Panc1 (cell line): ENCODE results near the gene TECPR2. TPM values are rescaled to one million over a fixed set of nuclear protein-coding genes. Genes with fewer than 3 reads are reported as not detected.

Experiments
- ATAC-seq: fragments of 200-7000 bp; cut with Tn5 transposase; 2 replicates; pipeline ENCODE4 v1.9.1; 2020; ENCODE audit warnings: mild to moderate bottlenecking, moderate library complexity
- BruUV-seq: library from RNA; stranded (reverse); fragments of 400-500 nt; replicated peaks from 2 replicates; lab custom pipeline; 2021; lab: Mats Ljungman, UMichigan
- CTCF ChIA-PET: fragments of 300-600 bp; sonication (Branson Sonifier 250); formaldehyde crosslinking; loops from one replicate; lab custom pipeline; 2022; ENCODE audit warnings: antibody characterized with exemption; lab: Charles Lee
- POLR2A ChIA-PET: fragments of 300-600 bp; sonication (Branson Sonifier 250); formaldehyde crosslinking; loops from one replicate; lab custom pipeline; 2022; ENCODE audit warnings: antibody characterized with exemption; lab: Charles Lee
- DNase-seq: peaks from one replicate; pipeline ENCODE4 v3.0.0-alpha.2; 2010; ENCODE audit warnings: low read depth, low spot score
- H3K27ac ChIP-seq: 2 replicates; pipeline ENCODE4 v1.5.1; 2011; ENCODE audit warnings: mild to moderate bottlenecking, low read length, inconsistent platforms
- H3K27me3 ChIP-seq: fragments of 200-500 bp; sonication (Bioruptor generic); 2 replicates; pipeline ENCODE4 v1.6.0; 2014; ENCODE audit warnings: low read length, inconsistent platforms; ENCODE audit not compliant: control insufficient read depth, insufficient read depth
- H3K36me3 ChIP-seq: fragments of 200-500 bp; sonication (Bioruptor generic); 2 replicates; pipeline ENCODE4 v1.5.1; 2014; ENCODE audit warnings: inconsistent platforms, mild to moderate bottlenecking, low read length, moderate library complexity; ENCODE audit not compliant: control insufficient read depth, insufficient read depth
- H3K4me1 ChIP-seq: 2 replicates; pipeline ENCODE4 v1.5.1; 2011; ENCODE audit warnings: inconsistent platforms, mild to moderate bottlenecking, low read length, moderate library complexity; ENCODE audit not compliant: control insufficient read depth, insufficient read depth
- H3K4me3 ChIP-seq, 2 experiments: 2 replicates each; pipeline ENCODE4 v1.5.1; 2011 to 2012; ENCODE audit warnings: low read depth in 2 of 2, low read length in 2 of 2, mild to moderate bottlenecking in 2 of 2, inconsistent platforms in 1 of 2, moderate library complexity in 1 of 2
- H3K9me3 ChIP-seq: fragments of 200-500 bp; sonication (Bioruptor generic); 2 replicates; pipeline ENCODE4 v1.5.1; 2014; ENCODE audit warnings: low read depth, mild to moderate bottlenecking, inconsistent platforms, low read length, moderate library complexity; ENCODE audit not compliant: control insufficient read depth, insufficient read depth
- CTCF ChIP-seq: fragments of 450-650 bp; IDR thresholded peaks from 2 replicates; pipeline ENCODE4 v1.5.1; 2017; ENCODE audit warnings: mild to moderate bottlenecking
- POLR2AphosphoS5 ChIP-seq: IDR thresholded peaks from 2 replicates; pipeline ENCODE4 v1.6.1; 2012; ENCODE audit warnings: mild to moderate bottlenecking, low read depth, low read length, moderate library complexity
- REST ChIP-seq, 2 experiments: IDR thresholded peaks; 2 replicates each; pipeline ENCODE4 v1.6.1; 2011 to 2012; ENCODE audit warnings: low read depth in 2 of 2, control low read depth in 1 of 2, low read length in 1 of 2, mild to moderate bottlenecking in 1 of 2, moderate library complexity in 1 of 2; ENCODE audit not compliant: insufficient read depth in 1 of 2
- SIN3A ChIP-seq: IDR thresholded peaks from 2 replicates; pipeline ENCODE4 v1.6.1; 2012; ENCODE audit warnings: low read depth, mild to moderate bottlenecking, low read length, moderate library complexity, borderline replicate concordance; ENCODE audit not compliant: insufficient read depth
- TCF7L2 ChIP-seq: IDR thresholded peaks from 2 replicates; pipeline ENCODE4 v1.6.1; 2011; ENCODE audit warnings: mild to moderate bottlenecking, low read depth, low read length, inconsistent platforms
- in situ Hi-C: cut with HindIII; loops from 2 replicates; pipeline ENCODE4 v1.10.0; 2016; ENCODE audit warnings: low sequenced_read_pairs, low pct_unique_long_range_greater_than_20kb
- intact Hi-C: fragments of 100-400 bp; cut with micrococcal nuclease; formaldehyde crosslinking; loops from one replicate; pipeline ENCODE4 v1.10.0; 2022; ENCODE audit not compliant: unreplicated experiment
- total RNA-seq: library from RNA; stranded (reverse); gene quantifications from one replicate; pipeline ENCODE4 v1.2.1, GENCODE V29; 2021; ENCODE audit not compliant: unreplicated experiment

Gene TECPR2
- total RNA-seq, 1 experiment from 2014 or later: 15.5 TPM

DNA sequence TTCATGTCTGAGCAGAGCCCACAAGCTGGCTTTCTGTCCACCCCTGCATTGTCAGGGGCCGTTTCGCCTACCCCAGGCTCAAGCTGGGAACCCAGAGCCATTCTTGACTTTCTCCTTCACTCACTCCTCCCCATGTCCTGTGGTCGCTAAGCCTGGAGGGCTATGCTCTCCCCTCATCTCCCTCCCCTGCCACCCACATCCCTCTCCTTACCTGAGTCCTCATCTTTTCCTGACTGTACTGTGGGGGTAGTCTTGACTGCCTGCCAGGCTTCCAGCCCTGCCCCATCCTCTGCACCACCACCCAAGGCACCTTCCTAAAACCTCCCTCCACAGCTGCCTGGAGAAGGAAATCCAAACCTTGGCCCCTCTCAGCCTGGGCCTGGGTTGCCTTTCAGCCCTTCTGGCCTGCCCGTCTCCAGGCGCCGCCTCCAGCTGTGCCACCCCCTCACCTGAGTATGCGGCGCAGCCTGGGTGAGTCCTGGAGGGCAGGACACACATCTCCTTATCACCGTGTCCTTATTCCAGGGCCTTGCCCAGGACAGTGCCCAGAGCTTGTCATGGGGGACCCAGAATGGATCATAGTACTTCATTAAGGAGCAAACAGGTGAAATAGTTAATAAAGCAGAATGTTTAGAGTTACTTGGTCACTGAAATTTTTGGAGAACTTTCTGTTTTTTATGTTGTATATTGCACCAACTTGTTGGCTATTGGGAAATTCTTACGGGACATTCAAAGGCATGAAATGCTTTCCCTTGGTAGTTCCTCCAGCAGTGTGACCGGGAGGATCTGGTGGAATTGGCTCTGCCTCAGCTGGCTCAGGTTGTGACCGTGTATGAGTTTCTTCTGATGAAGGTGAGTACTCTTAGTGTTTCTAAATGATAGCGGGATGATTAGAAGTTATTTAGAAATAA, 28.7 kb upstream of the TECPR2 start:
- H3K4me1 ChIP-seq: no peaks in the 10 kb centered on the region
- ChIA-PET POLR2A (no interaction called here), CTCF (no interaction called here)
- intact Hi-C loops (no loop called here), in situ Hi-C loops (no loop called here)
- no peaks in the 10 kb centered on the region for H3K9me3 ChIP-seq
- no peak overlapping the region for H3K27ac ChIP-seq
- no peak for ATAC-seq
- no TSS peak for BruUV-seq
- peaks cover 2% of the 10 kb centered on the region; the same call in 1 of the 2 replicates for H3K36me3 ChIP-seq
- no peak overlapping the region for H3K4me3 ChIP-seq
- no peak for DNase-seq
- TF ChIP-seq CTCF: no peak
- no peak for TF ChIP-seq REST (IDR thresholded peaks at IDR 0.05; ENCODE audit: insufficient read depth in 1 of 2, low read depth in 2 of 2, low read length in 1 of 2)
- TF ChIP-seq POLR2AphosphoS5: no peak
- TF ChIP-seq TCF7L2: no peak
- TF ChIP-seq SIN3A: no peak
- H3K27me3 ChIP-seq: no peaks in the 10 kb centered on the region

- in situ Hi-C loops: no loop called here
- CTCF ChIA-PET: no interaction called here
Measured at GRCh38 chr14:102335163-102335562, 27.6 kb upstream of the TECPR2 start.

More at GRCh38 chr14:102335163-102335562, 27.6 kb upstream of the TECPR2 start:
- TF ChIP-seq REST (IDR thresholded peaks at IDR 0.05; ENCODE audit: insufficient read depth in 1 of 2, low read depth in 2 of 2, low read length in 1 of 2) (no peak), POLR2AphosphoS5 (no peak), TCF7L2 (no peak), SIN3A (no peak), CTCF (no peak)
- Histone ChIP-seq H3K4me3 (no peak overlapping the region), H3K4me1 (no peaks in the 10 kb centered on the region), H3K27ac (no peak overlapping the region), H3K27me3 (no peaks in the 10 kb centered on the region), H3K36me3 (peaks cover 2% of the 10 kb centered on the region; the same call in 1 of the 2 replicates), H3K9me3 (no peaks in the 10 kb centered on the region)
- intact Hi-C loops: no loop called here
- ATAC-seq: no peak
- no peak for DNase-seq
- no TSS peak for BruUV-seq
- POLR2A ChIA-PET: interaction anchor here (0.6 kb wide), 1 partner anchor 578 kb away, joined by 9 read pairs; no protein-coding TSS in a partner anchor
